ENCODE results near the gene CCDC9. TPM values are rescaled to one million over a fixed set of nuclear protein-coding genes. Genes with fewer than 3 reads are reported as not detected.

CCDC9 gene
- total and polyA plus RNA-seq, 9 donors, result 14.8 to 65.7 (median 37.0) TPM

DNA sequence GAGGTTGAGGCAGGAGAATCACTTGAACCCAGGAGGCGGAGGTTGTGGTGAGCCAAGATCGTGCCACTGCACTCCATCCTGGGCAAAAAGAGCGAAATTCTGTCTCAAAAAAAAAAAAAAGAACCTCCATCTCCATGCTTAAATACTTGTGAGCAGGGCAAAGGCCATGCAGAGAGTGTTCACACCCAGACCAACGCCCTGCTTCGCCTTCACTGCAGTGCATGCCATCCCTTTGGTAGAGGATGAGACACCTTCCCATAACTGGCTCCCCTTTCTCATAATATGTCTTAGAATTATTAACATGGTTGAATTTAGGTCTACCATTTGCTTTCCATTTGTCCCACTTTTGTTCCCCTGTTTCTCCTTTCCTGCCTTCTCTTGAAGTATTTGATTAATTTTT lies 40.7 kb upstream of the CCDC9 start:
- intact Hi-C loops (cut with DNase I), result no loop called here
- no peak for DNase-seq
- Histone ChIP-seq H3K27me3 (no peaks in the 10 kb centered on the region), H3K4me3 (no peak overlapping the region), H3K4me1 (ENCODE audit: insufficient read depth) (peaks cover under 1% of the 10 kb centered on the region), H3K36me3 (no peaks in the 10 kb centered on the region), H3K27ac (no peak overlapping the region), H3K9me3 (no peaks in the 10 kb centered on the region)
- TF ChIP-seq EP300 (IDR thresholded peaks at IDR 0.05) (no peak), POLR2A (IDR thresholded peaks at IDR 0.05) (no peak)
- TF ChIP-seq, protein P1, sequence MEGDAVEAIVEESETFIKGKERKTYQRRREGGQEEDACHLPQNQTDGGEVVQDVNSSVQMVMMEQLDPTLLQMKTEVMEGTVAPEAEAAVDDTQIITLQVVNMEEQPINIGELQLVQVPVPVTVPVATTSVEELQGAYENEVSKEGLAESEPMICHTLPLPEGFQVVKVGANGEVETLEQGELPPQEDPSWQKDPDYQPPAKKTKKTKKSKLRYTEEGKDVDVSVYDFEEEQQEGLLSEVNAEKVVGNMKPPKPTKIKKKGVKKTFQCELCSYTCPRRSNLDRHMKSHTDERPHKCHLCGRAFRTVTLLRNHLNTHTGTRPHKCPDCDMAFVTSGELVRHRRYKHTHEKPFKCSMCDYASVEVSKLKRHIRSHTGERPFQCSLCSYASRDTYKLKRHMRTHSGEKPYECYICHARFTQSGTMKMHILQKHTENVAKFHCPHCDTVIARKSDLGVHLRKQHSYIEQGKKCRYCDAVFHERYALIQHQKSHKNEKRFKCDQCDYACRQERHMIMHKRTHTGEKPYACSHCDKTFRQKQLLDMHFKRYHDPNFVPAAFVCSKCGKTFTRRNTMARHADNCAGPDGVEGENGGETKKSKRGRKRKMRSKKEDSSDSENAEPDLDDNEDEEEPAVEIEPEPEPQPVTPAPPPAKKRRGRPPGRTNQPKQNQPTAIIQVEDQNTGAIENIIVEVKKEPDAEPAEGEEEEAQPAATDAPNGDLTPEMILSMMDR (IDR thresholded peaks at IDR 0.05), result no peak
- 95 to 96% (median 96%) methylated on average over 5 of the region's 5 CpGs for WGBS, 3 donors

DNA sequence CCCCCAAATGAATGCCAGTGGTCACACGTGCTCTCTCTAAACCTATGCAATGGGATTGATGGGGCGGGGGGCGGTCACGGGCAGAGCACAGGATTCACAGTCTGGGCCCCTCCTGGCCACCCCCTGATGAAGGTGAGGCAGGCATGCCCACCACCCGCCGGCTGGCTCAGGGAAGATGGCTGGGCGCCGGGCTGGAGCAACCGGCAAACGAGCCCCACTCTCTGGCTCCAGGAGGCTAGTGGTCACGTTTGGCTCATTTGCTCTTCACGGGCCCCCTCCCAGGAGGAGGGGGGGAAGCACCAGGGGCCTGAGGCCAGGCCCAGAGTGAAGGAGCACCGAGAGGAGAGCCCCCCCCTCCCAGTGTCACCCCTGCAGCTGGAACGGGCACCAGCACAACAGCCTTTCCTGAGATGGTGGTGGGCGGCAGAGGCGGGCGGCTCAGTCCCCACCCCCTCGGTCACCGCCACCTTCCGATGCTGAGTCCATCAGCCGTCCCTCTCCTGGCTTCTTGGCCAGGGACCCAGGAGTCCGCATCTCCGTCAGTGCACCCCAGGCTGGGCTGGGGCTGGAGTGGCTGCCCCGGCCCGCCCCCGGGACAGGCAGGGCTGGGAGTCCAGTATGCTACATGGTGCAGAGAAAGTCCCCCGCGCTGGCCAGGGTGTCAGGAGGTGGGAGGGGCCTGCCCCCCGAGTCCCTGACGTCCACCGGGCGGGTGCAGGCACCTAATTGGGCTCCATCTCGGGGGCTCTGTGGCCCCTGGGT lies 35.1 kb upstream of the CCDC9 start:
- H3K36me3 ChIP-seq, result no peaks in the 10 kb centered on the region
- H3K9me3 ChIP-seq, result no peaks in the 10 kb centered on the region
- no peaks in the 10 kb centered on the region for H3K27me3 ChIP-seq
- TF ChIP-seq POLR2A (IDR thresholded peaks at IDR 0.05), result no peak
- TF ChIP-seq, protein P1 (IDR thresholded peaks at IDR 0.05), result no peak
- no peak for TF ChIP-seq EP300 (IDR thresholded peaks at IDR 0.05)
- no peaks in the 10 kb centered on the region for H3K4me1 ChIP-seq (ENCODE audit: insufficient read depth)
- no peak overlapping the region for H3K27ac ChIP-seq
- DNase-seq, result no peak
- no peak overlapping the region for H3K4me3 ChIP-seq
- WGBS, 3 donors, result 76 to 79% (median 77%) methylated on average over 25 to 33 of the region's 33 CpGs
- intact Hi-C loops (cut with DNase I), result no loop called here

DNA sequence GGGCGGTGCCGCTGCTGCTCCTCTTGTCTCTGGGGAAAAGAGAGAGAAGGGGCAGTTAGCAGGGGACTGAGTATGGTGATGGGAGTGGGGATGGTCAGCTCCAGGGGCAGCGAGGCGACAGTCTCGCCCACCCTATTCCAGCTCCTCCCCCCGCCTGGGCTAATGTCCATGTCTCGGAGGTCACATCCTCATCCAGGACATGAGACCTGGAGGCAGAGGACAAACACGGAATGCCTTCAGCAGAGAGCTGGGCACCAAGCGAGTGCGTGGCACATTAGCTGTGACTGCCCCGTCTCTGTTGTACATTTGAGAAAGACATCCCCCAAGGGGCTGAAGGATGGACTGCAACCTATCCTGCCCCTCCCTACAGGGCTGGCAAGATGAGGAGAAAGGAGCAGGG lies 34.4 kb upstream of the CCDC9 start:
- Histone ChIP-seq H3K4me3 (no peak overlapping the region), H3K27ac (no peak overlapping the region), H3K36me3 (no peaks in the 10 kb centered on the region), H3K27me3 (no peaks in the 10 kb centered on the region), H3K4me1 (ENCODE audit: insufficient read depth) (peaks cover 3% of the 10 kb centered on the region), H3K9me3 (no peaks in the 10 kb centered on the region)
- TF ChIP-seq, protein P1 (IDR thresholded peaks at IDR 0.05), result no peak
- no peak for TF ChIP-seq POLR2A (IDR thresholded peaks at IDR 0.05)
- no peak for TF ChIP-seq EP300 (IDR thresholded peaks at IDR 0.05)
- no peak for DNase-seq
- 92 to 96% (median 95%) methylated on average over 11 of the region's 11 CpGs for WGBS, 3 donors
- intact Hi-C loops (cut with DNase I), result no loop called here

DNA sequence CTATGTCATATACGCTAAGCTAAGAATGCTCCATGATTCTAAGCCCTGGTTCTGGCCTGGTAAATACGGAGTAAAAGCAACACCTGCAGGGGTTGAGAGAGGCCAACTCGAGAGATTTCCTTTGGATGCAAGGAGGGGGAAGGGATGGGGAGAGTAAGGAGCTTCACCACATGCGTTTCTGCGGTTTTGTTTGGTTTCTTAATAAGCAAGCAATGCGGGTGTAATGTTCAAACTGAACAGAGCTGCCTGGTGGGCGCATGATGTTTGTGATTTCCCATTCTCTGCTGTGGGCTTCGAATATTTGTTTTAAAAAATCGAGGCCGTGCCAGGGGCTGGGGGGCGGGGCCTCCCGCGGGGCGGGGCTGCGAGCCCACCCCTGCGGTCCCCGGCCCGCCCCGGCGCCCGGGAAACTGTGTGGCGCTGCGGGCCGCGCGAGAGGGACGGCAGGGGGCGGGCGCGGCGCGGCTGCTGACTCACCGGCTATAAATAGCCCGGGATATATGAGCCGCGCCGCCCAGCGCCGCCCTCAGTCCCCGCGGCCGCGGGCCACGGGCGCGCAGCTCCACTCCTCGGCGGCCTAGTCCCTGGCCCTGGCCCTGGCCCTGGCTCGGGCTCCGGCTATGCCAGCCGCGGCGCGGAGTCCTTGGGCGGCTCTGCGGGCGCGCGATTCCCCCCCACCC lies 30.4 kb upstream of the CCDC9 start:
- no peaks in the 10 kb centered on the region for H3K27me3 ChIP-seq
- intact Hi-C loops (cut with DNase I), result no loop called here
- peak; percentile 88 to 95 (median 93) for DNase-seq
- H3K9me3 ChIP-seq, result no peaks in the 10 kb centered on the region
- peaks cover 7% of the 10 kb centered on the region for H3K4me1 ChIP-seq (ENCODE audit: insufficient read depth)
- TF ChIP-seq, protein P1 (IDR thresholded peaks at IDR 0.05), result peak; percentile 25 to 88 (median 83)
- TF ChIP-seq POLR2A (IDR thresholded peaks at IDR 0.05) (peak; percentile 100), EP300 (IDR thresholded peaks at IDR 0.05) (no peak)
- H3K4me3 ChIP-seq, result peak overlapping the region; percentile 64
- H3K36me3 ChIP-seq, result no peaks in the 10 kb centered on the region
- WGBS, 3 donors, result 2 to 3% (median 3%) methylated on average over 52 to 59 of the region's 59 CpGs
- peak overlapping the region; percentile 95 to 96 for H3K27ac ChIP-seq
